A673 (cell line): ENCODE results near the gene CLEC4G. TPM values are rescaled to one million over a fixed set of nuclear protein-coding genes. Genes with fewer than 3 reads are reported as not detected.

Experiments used
- BruUV-seq: library from RNA; stranded (reverse); fragments of 400-500 nt; replicated peaks from 2 replicates; lab custom pipeline; 2021; lab: Mats Ljungman, UMichigan
- CTCF ChIA-PET: fragments of 300-600 bp; sonication (Branson Sonifier 250); formaldehyde crosslinking; loops from one replicate; lab custom pipeline; 2022; ENCODE audit warnings: antibody characterized with exemption; lab: Charles Lee
- POLR2A ChIA-PET: fragments of 300-600 bp; sonication (Branson Sonifier 250); formaldehyde crosslinking; loops from one replicate; lab custom pipeline; 2022; ENCODE audit warnings: antibody characterized with exemption; ENCODE audit not compliant: low non-redundant PET; lab: Charles Lee
- DNase-seq: peaks from one replicate; pipeline ENCODE4 v3.0.0-alpha.2; 2015; ENCODE audit warnings: low spot score
- H3K27ac ChIP-seq: fragments of 200-600 bp; sonication (generic); 2 replicates; pipeline ENCODE4 v1.5.1; 2016; ENCODE audit warnings: mixed run types, low read depth, mild to moderate bottlenecking, mixed read lengths, antibody characterized with exemption, low read length; ENCODE audit not compliant: poor library complexity, severe bottlenecking
- H3K27me3 ChIP-seq: fragments of 200-600 bp; sonication (generic); replicated peaks from 2 replicates; pipeline ENCODE4 v1.6.1; 2017; ENCODE audit warnings: mixed run types, low read depth, mild to moderate bottlenecking, mixed read lengths, antibody characterized with exemption, low read length; ENCODE audit not compliant: insufficient read depth, poor library complexity
- H3K36me3 ChIP-seq: fragments of 200-600 bp; sonication (generic); 2 replicates; pipeline ENCODE4 v1.6.1; 2016; ENCODE audit warnings: mixed run types, mild to moderate bottlenecking, mixed read lengths, antibody characterized with exemption, low read length; ENCODE audit not compliant: insufficient read depth, poor library complexity, severe bottlenecking
- H3K4me1 ChIP-seq: fragments of 200-600 bp; sonication (generic); 2 replicates; pipeline ENCODE4 v1.6.1; 2017; ENCODE audit warnings: mixed run types, mild to moderate bottlenecking, mixed read lengths, antibody characterized with exemption, low read length; ENCODE audit not compliant: insufficient read depth, poor library complexity, severe bottlenecking
- H3K4me3 ChIP-seq: fragments of 200-600 bp; sonication (generic); 2 replicates; pipeline ENCODE4 v1.5.1; 2016; ENCODE audit warnings: low read depth, mixed run types, mild to moderate bottlenecking, mixed read lengths, low read length; ENCODE audit not compliant: poor library complexity, severe bottlenecking
- H3K9me3 ChIP-seq: fragments of 200-600 bp; sonication (generic); 2 replicates; pipeline ENCODE4 v1.6.1; 2016; ENCODE audit warnings: mixed run types, low read depth, mild to moderate bottlenecking, mixed read lengths, antibody characterized with exemption, low read length; ENCODE audit not compliant: poor library complexity, severe bottlenecking
- CTCF ChIP-seq: fragments of 300-800, 200-600 bp; sonication (generic); conservative IDR thresholded peaks from 2 replicates; pipeline ENCODE4 v1.5.1; 2017; ENCODE audit warnings: low read depth, mild to moderate bottlenecking, antibody characterized with exemption, low read length, moderate library complexity, mixed read lengths
- EZH2 ChIP-seq: fragments of 200-600 bp; sonication (generic); IDR thresholded peaks from 2 replicates; pipeline ENCODE4 v1.6.1; 2017; ENCODE audit warnings: borderline replicate concordance, low read depth, mild to moderate bottlenecking, mixed read lengths, antibody characterized with exemption, low read length; ENCODE audit not compliant: poor library complexity, severe bottlenecking
- intact Hi-C: fragments of 100-400 bp; cut with micrococcal nuclease; formaldehyde crosslinking; loops from one replicate; pipeline ENCODE4 v1.10.0; 2022; ENCODE audit not compliant: unreplicated experiment
- total RNA-seq: library from RNA; stranded (reverse); gene quantifications from 2 replicates; pipeline ENCODE4 v1.2.3, GENCODE V29; 2021

The CLEC4G gene
- total RNA-seq, 1 experiment from 2014 or later: not detected

GRCh38 chr19:7737215-7737614 lies 5.3 kb upstream of the CLEC4G start:
- peaks cover 47% of the 10 kb centered on the region for H3K27me3 ChIP-seq
- no TSS peak for BruUV-seq
- H3K4me1 ChIP-seq: no peaks in the 10 kb centered on the region
- no peaks in the 10 kb centered on the region for H3K9me3 ChIP-seq
- no peak overlapping the region for H3K4me3 ChIP-seq
- H3K27ac ChIP-seq: no peak overlapping the region
- intact Hi-C loops: no loop called here
- TF ChIP-seq CTCF (no peak), EZH2 (no peak)
- H3K36me3 ChIP-seq: no peaks in the 10 kb centered on the region
- ChIA-PET POLR2A (no interaction called here), CTCF (no interaction called here)
- no peak for DNase-seq

GRCh38 chr19:7736148-7736547 lies 4.2 kb upstream of the CLEC4G start:
- Histone ChIP-seq H3K4me3 (no peak overlapping the region), H3K4me1 (no peaks in the 10 kb centered on the region), H3K27ac (no peak overlapping the region), H3K36me3 (no peaks in the 10 kb centered on the region), H3K9me3 (no peaks in the 10 kb centered on the region), H3K27me3 (peaks cover 52% of the 10 kb centered on the region)
- no TSS peak for BruUV-seq
- TF ChIP-seq EZH2: no peak
- no peak for TF ChIP-seq CTCF
- intact Hi-C loops: no loop called here
- ChIA-PET CTCF (no interaction called here), POLR2A (no interaction called here)
- no peak for DNase-seq

GRCh38 chr19:7734220-7735203 lies 2.6 kb upstream of the CLEC4G start:
- ChIA-PET POLR2A (no interaction called here), CTCF (no interaction called here)
- no peak for DNase-seq
- TF ChIP-seq CTCF (no peak), EZH2 (no peak)
- H3K4me1 ChIP-seq: no peaks in the 10 kb centered on the region
- BruUV-seq: no TSS peak
- H3K9me3 ChIP-seq: no peaks in the 10 kb centered on the region
- H3K4me3 ChIP-seq: no peak overlapping the region
- no peak overlapping the region for H3K27ac ChIP-seq
- no peaks in the 10 kb centered on the region for H3K36me3 ChIP-seq
- intact Hi-C loops: no loop called here
- peaks cover 53% of the 10 kb centered on the region for H3K27me3 ChIP-seq
